ENCODE data around the gene PYGB. TPM values are rescaled to one million over a fixed set of nuclear protein-coding genes. Genes with fewer than 3 reads are reported as not detected.
A peak's percentile ranks its signal among the peaks of the same experiment; 100 is the strongest.

The PYGB gene
- total RNA-seq, 1 donor from 2014 or later: 61.1 TPM

DNA sequence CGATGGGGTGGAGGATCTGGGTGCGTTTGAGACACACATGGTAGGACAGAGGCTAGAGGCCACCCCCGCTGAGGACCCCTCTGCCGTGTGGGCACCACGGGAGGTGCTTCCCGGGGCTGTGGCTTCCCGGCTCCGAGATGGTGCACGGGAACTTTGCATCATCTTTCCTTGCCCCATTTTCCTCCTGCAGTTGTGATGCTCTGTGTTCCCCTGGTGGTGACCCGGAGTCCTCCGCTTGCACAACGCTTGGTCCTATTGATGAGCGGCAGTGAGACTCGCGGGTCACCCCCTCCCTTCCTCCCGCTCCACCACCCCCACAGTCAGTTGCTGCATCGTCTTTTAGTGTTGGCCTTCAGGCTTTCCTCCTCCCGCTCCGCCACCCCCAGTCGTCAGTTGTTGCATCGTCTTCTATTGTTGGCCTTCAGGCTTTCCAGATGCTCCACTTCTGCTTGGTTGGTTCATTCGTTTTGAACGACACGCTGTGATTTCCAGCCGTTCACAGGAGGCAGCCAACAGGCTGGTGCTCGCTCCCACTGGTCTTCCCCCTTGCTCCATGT lies 37.3 kb downstream of the PYGB start:
- Histone ChIP-seq H3K36me3 (peaks cover 96% of the 10 kb centered on the region), H3K9me3 (no peaks in the 10 kb centered on the region), H3K4me3 (no peak overlapping the region), H3K4me1 (no peaks in the 10 kb centered on the region), H3K27me3 (no peaks in the 10 kb centered on the region), H3K27ac (no peak overlapping the region)
- ATAC-seq: no peak
- intact Hi-C loops (cut with DNase I): no loop called here
- TF ChIP-seq, protein P1, sequence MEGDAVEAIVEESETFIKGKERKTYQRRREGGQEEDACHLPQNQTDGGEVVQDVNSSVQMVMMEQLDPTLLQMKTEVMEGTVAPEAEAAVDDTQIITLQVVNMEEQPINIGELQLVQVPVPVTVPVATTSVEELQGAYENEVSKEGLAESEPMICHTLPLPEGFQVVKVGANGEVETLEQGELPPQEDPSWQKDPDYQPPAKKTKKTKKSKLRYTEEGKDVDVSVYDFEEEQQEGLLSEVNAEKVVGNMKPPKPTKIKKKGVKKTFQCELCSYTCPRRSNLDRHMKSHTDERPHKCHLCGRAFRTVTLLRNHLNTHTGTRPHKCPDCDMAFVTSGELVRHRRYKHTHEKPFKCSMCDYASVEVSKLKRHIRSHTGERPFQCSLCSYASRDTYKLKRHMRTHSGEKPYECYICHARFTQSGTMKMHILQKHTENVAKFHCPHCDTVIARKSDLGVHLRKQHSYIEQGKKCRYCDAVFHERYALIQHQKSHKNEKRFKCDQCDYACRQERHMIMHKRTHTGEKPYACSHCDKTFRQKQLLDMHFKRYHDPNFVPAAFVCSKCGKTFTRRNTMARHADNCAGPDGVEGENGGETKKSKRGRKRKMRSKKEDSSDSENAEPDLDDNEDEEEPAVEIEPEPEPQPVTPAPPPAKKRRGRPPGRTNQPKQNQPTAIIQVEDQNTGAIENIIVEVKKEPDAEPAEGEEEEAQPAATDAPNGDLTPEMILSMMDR (IDR thresholded peaks at IDR 0.05): no peak
- DNase-seq: peak; percentile 36

DNA sequence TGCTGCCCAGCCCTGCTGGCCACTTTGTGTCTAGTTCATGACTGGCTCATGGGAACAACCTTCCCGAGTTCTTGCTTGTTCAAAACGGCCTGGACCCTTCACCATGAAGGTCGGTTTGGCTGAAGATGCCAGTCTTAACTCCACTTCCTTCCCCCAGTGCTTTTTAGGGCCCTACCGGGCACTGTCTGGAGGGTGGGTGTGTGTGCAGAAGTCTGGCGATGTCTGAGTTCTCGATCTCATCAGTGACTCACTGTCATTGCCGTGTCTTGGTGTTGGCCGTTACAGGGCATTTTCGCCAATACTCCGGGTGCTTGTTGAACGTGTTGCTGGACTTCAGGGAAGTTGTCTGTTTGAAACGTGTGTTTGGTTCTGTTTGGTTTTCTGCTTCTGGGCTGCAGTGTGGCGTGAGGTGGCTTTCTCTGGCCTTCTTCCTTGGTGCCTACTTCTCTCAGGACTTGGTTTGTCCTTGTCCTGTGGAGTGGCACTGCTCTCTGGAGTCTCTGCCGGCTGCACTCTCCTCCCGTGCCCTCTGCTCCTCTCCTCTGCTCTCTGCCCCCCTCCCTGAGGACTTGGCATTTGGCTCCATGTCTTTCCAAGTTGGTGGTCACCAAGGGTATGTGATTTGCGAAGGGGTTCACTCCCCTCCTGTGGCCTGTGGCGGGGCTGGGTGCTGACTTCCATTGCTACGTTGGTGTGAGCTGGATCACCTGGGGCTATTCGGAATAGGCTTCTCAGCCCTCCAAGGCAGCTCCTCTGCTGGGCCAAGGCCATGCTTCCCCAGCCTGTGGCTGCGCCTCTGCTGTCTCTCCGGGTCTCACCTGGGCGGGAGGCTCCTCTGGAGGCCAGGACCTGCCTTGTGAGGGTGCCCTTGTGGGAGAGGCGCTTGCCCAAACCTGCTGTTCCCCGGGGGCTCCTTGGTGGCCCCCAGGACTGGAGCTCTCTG lies 38.2 kb downstream of the PYGB start:
- TF ChIP-seq, protein P1 (IDR thresholded peaks at IDR 0.05): no peak
- peaks cover 95% of the 10 kb centered on the region for H3K36me3 ChIP-seq
- peak; percentile 59 for DNase-seq
- no peaks in the 10 kb centered on the region for H3K27me3 ChIP-seq
- intact Hi-C loops (cut with DNase I): no loop called here
- no peaks in the 10 kb centered on the region for H3K9me3 ChIP-seq
- H3K4me3 ChIP-seq: no peak overlapping the region
- H3K27ac ChIP-seq: no peak overlapping the region
- no peaks in the 10 kb centered on the region for H3K4me1 ChIP-seq
- no peak for ATAC-seq

DNA sequence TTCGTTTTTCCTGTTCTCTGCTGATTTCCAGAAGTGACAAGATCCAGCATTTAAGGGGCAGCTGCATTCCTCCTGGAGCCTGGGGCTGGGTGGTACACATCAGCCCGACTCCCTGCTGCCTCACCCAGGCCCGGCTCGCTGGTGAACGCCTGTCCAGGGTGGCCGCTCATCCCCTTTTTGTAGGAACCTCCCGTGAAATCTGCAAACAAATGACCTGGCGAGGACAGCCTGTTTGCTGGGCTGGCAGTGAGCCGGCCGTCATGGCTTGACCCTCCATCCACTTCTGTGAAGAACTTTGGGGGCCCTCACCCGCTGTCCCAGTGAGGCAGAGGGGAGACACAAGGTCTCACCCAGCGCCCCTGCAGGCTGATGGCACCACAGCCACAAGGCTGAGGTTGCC lies 39.0 kb downstream of the PYGB start:
- Histone ChIP-seq H3K36me3 (peaks cover 95% of the 10 kb centered on the region), H3K9me3 (no peaks in the 10 kb centered on the region), H3K4me1 (no peaks in the 10 kb centered on the region), H3K27me3 (no peaks in the 10 kb centered on the region), H3K27ac (no peak overlapping the region), H3K4me3 (no peak overlapping the region)
- TF ChIP-seq, protein P1 (IDR thresholded peaks at IDR 0.05): no peak
- ATAC-seq (no peak), DNase-seq (peak; percentile 56)
- intact Hi-C loops (cut with DNase I): no loop called here

DNA sequence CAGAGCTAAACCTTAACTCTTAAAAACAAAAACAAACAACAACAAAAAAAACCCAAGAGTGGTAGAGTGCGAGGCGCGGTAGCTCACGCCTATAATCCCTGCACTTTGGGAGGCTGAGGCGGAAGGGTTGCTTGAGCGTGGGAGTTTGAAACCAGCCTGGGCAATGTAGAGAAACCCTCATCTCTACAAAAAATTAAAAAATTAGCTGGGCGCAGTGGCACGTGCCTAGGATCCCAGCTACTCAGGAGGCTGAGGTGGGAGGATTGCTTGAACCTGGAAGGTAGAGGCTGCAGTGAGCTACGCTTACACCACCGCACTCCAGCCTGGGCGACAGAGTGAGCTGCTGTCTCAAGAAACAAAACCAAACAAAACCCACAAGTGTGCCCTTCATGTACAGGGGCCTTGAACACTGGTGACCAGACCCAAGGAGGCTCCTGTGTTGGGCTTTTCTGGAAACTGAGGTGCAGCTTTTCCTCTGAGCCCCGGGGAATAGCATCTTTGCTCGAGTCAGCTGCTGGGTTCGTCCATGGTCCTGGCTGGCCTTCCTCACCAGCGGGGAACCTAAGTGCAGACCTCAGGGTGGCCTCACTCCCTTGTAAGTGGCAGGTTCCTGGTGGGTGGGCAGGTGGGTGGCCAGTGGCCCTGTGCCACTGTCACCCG lies 39.9 kb downstream of the PYGB start:
- no peak overlapping the region for H3K4me3 ChIP-seq
- peaks cover 93% of the 10 kb centered on the region for H3K36me3 ChIP-seq
- TF ChIP-seq, protein P1 (IDR thresholded peaks at IDR 0.05): no peak
- H3K27ac ChIP-seq: no peak overlapping the region
- intact Hi-C loops (cut with DNase I): no loop called here
- no peaks in the 10 kb centered on the region for H3K27me3 ChIP-seq
- H3K4me1 ChIP-seq: no peaks in the 10 kb centered on the region
- H3K9me3 ChIP-seq: no peaks in the 10 kb centered on the region
- ATAC-seq (no peak), DNase-seq (peak; percentile 41)

DNA sequence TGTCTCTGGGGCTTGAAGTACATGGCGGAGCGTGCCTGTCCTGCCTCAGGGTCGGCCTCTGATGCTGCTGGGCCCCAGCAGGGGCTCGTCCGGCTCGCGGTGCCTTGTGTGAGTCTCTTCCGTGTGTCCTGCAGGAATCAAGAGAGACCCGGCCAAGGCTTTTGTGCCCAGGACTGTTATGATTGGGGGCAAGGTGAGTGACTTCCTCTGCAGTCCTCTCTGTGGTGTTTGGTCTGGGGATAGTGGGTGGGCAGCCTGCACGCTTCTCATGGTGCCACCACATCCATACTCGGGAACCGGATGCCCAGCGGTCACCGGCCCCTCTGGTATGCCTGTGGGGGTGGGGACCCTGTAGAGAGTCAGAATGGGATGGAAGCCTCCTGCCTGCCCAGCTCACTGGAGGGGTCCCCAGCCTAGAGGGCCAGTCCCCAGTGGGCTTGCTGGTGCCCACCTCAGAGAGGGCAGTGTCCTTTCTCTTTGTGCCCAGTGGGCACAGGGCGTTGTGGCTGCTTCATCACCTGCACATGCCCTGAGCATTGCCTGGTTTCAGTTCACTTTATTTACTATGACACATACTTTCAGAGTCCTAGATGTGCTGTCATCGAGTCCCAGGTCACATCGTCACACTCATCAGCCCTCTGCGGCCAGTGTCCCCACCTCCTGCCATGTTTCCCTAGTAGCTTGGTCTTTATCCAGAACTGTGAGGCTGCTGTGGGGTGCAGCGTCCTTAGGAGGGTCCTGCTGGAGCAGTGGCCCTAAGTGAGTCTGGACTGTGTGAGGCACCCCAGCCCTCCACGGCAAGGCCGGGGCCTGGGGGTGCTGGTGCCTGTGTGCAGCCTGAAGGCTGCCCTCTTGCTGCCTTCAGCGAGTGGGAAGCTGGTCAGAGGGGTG lies 40.7 kb downstream of the PYGB start:
- peaks cover 85% of the 10 kb centered on the region for H3K36me3 ChIP-seq
- intact Hi-C loops (cut with DNase I): no loop called here
- no peaks in the 10 kb centered on the region for H3K9me3 ChIP-seq
- no peaks in the 10 kb centered on the region for H3K4me1 ChIP-seq
- ATAC-seq (no peak), DNase-seq (peak; percentile 42)
- TF ChIP-seq, protein P1 (IDR thresholded peaks at IDR 0.05): no peak
- H3K27me3 ChIP-seq: no peaks in the 10 kb centered on the region
- H3K27ac ChIP-seq: no peak overlapping the region
- H3K4me3 ChIP-seq: no peak overlapping the region
